ENCODE measurements around the gene ATF7.
"Not testable (repeated sequence)": the region's sequence is repeated elsewhere in the genome, so short reads cannot be mapped to it uniquely, and the experiment has no call there.

Gene ATF7

DNA sequence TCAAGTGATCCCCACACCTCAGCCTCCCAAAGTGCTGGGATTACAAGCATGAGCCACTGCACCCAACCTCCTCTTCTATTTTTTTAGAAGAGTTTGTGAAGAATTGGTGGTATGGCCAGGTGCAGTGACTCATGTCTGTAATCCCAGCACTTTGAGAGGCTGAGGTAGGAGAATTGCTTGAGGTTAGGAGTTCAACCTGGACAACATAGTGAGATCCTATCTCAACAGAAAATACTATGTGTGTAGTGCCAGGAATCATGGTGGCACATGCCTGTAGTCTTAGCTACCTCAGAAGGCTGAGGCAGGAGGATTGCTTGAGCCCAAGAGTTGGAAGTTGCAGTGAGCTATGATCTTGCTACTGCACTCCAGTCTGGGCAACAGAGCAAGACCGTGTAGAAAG, 5.5 kb upstream of the ATF7 start:
- DNase-seq, result no peak

- no peak for DNase-seq
Measured at GRCh38 chr12:53627919-53628318, 1.7 kb upstream of the ATF7 start.

DNA sequence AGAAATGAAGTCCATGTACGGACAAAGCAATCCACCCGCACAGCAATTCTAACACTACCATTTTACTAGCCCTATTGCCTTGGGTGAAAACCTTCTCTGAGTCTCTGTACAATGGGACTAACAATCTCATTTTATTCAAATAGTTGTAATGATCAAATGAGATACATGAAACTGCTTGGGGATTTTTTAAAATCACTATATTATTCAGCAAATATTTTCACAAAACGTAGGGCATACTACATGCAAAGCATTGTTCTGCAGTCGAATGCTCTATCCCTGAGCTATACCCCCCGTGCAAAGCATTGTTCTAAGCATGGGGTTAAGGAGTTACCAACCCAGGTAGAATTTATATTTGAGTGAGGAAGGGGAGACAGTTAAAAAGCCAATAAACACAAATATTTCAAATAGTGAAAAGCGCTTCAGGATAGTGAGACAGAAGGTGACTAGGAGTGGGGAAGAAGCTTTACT, 554 bp upstream of the ATF7 start:
- DNase-seq, result peak; percentile 24

- DNase-seq, result no peak
Measured at GRCh38 chr12:53625373-53625945, 723 bp downstream of the ATF7 start.

- no peak for DNase-seq
Measured at GRCh38 chr12:53624956-53625355, 1.2 kb downstream of the ATF7 start.

DNA sequence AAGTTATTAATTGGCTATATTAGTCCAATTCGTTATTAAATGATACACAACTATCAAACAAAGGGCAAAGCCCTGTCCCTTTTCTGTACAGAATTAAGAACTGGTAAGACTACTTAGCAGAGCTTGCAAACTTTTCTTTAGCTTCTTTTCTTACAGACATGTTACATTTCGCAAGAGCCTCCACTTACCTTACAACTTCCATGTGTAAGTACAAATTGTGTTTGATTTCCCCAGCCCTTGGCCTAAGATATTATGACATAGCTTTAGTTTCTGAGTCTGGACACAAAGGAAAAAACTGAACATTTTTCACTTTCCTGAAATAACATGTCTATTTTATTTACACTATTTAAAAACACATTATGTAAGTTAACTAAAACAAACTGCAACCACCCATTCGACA, 1.7 kb downstream of the ATF7 start:
- DNase-seq, result no peak

DNA sequence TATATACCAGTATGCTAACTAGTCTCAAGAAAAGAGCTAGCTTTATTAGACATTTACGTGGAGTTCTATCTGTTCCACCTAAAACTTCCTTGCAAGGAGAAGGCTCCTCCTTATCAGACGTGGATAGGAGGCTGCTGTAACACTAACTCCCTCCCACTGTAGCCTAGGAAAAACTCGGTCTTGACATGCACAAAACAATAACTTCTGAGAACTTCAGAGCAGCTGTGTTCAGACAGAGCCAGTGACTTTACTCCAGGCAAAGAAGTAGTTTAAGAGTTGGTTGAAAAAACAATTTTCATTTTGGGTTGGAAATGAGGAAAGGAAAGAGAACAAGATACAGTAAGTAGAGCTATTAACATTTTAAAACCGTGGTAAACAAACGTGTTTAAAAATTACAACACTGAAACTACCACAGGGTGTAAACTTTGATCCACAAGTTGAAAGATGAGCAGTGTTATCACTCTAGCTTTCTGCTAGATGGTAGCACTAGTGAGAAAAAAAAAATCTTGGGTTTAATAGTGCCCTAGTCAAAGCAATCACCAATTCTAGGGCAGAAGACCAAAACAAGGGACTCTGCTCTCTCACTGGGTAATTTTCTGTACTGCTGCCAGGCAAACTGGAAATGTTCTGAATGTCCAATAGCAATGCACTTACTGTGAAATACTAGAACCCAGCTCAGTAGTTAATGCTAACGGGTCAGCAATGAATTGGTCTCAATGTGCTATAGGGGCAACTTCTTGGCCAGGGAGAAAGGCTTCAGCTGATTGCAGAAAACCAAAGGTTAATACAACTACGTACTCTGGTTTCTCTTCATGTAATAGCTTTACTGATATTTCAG, 2.4 kb downstream of the ATF7 start:
- peak; percentile 19 for DNase-seq

- DNase-seq, result no peak
Measured at GRCh38 chr12:53622724-53623123, 3.5 kb downstream of the ATF7 start.

- DNase-seq, result no peak
Measured at GRCh38 chr12:53618275-53618674, 7.9 kb downstream of the ATF7 start.

GRCh38 chr12:53617700-53618099, 8.5 kb downstream of the ATF7 start:
- no peak for DNase-seq

- no peak for DNase-seq
Measured at GRCh38 chr12:53616950-53617349, 9.2 kb downstream of the ATF7 start.

- no peak for DNase-seq
Measured at GRCh38 chr12:53613821-53614220, 12.4 kb downstream of the ATF7 start.

DNA sequence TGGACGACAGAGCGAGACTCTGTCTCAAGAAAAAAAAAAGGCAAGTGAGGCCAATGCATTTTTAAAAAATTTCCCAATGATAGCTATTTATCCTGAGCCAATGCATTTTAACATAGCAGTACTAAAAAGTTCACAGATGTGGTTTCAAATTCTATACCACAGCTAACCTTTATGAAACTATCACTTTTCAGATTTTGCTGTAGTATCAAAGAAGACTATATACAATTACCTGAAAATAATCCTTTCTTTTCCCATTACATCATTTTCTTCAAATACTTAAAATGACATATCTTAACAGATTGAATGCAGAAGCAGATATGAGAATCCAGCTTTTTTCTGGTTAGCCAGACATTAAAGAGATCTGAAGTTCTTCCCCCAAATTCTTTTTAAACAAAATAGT, 13.2 kb downstream of the ATF7 start:
- no peak for DNase-seq

- DNase-seq, result no peak
Measured at GRCh38 chr12:53611304-53611703, 14.9 kb downstream of the ATF7 start.

DNA sequence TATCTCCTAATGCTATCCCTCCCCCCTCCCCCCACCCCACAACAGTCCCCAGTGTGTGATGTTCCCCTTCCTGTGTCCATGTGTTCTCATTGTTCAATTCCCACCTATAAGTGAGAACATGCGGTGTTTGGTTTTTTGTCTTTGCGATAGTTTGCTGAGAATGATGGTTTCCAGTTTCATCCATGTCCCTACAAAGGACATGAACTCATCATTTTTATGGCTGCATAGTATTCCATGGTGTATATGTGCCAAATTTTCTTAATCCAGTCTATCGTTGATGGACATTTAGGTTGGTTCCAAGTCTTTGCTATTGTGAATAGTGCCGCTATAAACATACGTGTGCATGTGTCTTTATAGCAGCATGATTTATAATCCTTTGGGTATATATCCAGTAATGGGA, 19.5 kb downstream of the ATF7 start:
- DNase-seq, result not testable (repeated sequence)

- no peak for DNase-seq
Measured at GRCh38 chr12:53604581-53604980, 21.6 kb downstream of the ATF7 start.

- no peak for DNase-seq
Measured at GRCh38 chr12:53603804-53604203, 22.4 kb downstream of the ATF7 start.

- DNase-seq, result no peak
Measured at GRCh38 chr12:53603196-53603595, 23.0 kb downstream of the ATF7 start.

GRCh38 chr12:53602176-53602864, 23.9 kb downstream of the ATF7 start:
- DNase-seq, result no peak

GRCh38 chr12:53601296-53601847, 24.8 kb downstream of the ATF7 start:
- DNase-seq, result peak; percentile 45

- DNase-seq, result no peak
Measured at GRCh38 chr12:53600490-53601295, 25.5 kb downstream of the ATF7 start.

DNA sequence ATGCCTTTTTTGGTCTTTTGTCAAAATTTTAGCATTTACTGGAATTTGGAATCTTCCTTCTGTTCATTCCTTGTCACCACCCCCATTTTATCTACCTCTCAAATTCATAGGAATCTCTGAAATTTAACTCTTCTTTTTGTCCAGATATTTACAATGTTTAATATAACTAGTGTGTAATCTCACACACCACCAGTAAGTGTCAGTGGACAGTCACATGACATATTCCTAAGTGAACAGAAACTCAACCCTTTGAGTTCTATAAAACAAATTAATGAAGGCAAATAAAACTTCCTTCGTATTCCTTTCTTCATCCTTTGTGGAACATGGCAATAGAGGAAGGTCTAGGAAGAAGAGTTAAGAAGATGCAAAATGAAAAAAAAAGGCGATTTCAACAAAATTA, 26.6 kb downstream of the ATF7 start:
- DNase-seq, result no peak
